PC-3 (cell line): Measurements from ENCODE around the gene HOXA6. TPM values are rescaled to one million over a fixed set of nuclear protein-coding genes. Genes with fewer than 3 reads are reported as not detected.

ENCODE experiments used
- ATAC-seq: fragments of 200-7000 bp; cut with Tn5 transposase; 2 replicates; pipeline ENCODE4 v1.9.1; 2020; ENCODE audit warnings: mild to moderate bottlenecking, moderate library complexity
- BruUV-seq: library from RNA; stranded (reverse); fragments of 400-500 nt; replicated peaks from 2 replicates; lab custom pipeline; 2021; lab: Mats Ljungman, UMichigan
- CTCF ChIA-PET: fragments of 300-600 bp; sonication (Branson Sonifier 250); formaldehyde crosslinking; loops from one replicate; lab custom pipeline; 2022; ENCODE audit warnings: antibody characterized with exemption; lab: Charles Lee
- POLR2A ChIA-PET: fragments of 300-600 bp; sonication (Branson Sonifier 250); formaldehyde crosslinking; loops from one replicate; lab custom pipeline; 2022; ENCODE audit warnings: antibody characterized with exemption; ENCODE audit not compliant: unreplicated experiment; lab: Charles Lee
- DNase-seq: peaks from one replicate; pipeline ENCODE4 v3.0.0-alpha.2; 2015
- H2AFZ ChIP-seq: fragments of 300-600 bp; sonication (generic); 2 replicates; pipeline ENCODE4 v1.6.0; 2016; ENCODE audit warnings: antibody characterized with exemption, low read length
- H3F3A ChIP-seq: fragments of 300-600 bp; sonication (generic); one replicate; pipeline ENCODE4 v1.6.0; 2017; ENCODE audit warnings: antibody characterized with exemption, low read length, control low read depth, mild to moderate bottlenecking; ENCODE audit not compliant: unreplicated experiment
- H3K27ac ChIP-seq: fragments of 300-600 bp; sonication (generic); 2 replicates; pipeline ENCODE4 v1.5.1; 2016; ENCODE audit warnings: mild to moderate bottlenecking, low read length
- H3K27me3 ChIP-seq: fragments of 300-600 bp; sonication (generic); 2 replicates; pipeline ENCODE4 v1.6.1; 2016; ENCODE audit warnings: low read length, mixed read lengths
- H3K36me3 ChIP-seq: fragments of 300-600 bp; sonication (generic); 2 replicates; pipeline ENCODE4 v1.6.1; 2016; ENCODE audit warnings: low read depth, mixed run types, low read length, mixed read lengths
- H3K4me1 ChIP-seq: fragments of 300-600 bp; sonication (generic); 2 replicates; pipeline ENCODE4 v1.5.1; 2016; ENCODE audit warnings: low read length; ENCODE audit not compliant: insufficient read depth
- H3K4me2 ChIP-seq: fragments of 300-600 bp; sonication (generic); 2 replicates; pipeline ENCODE4 v1.6.0; 2016; ENCODE audit warnings: low read length
- H3K4me3 ChIP-seq: fragments of 300-600 bp; sonication (generic); 2 replicates; pipeline ENCODE4 v1.5.1; 2016; ENCODE audit warnings: mild to moderate bottlenecking, low read length, mixed read lengths
- H3K79me2 ChIP-seq: fragments of 300-600 bp; sonication (generic); 2 replicates; pipeline ENCODE4 v1.6.1; 2017; ENCODE audit warnings: low read length, mixed read lengths
- H3K9ac ChIP-seq: fragments of 300-600 bp; sonication (generic); 2 replicates; pipeline ENCODE4 v1.6.0; 2016; ENCODE audit warnings: mild to moderate bottlenecking, low read length
- H3K9me2 ChIP-seq: fragments of 300-600 bp; sonication (generic); replicated peaks from 2 replicates; pipeline ENCODE4 v1.6.1; 2016; ENCODE audit warnings: mixed run types, low read length, mixed read lengths
- H3K9me3 ChIP-seq: fragments of 300-600 bp; sonication (generic); 2 replicates; pipeline ENCODE4 v1.6.1; 2016; ENCODE audit warnings: low read length, mixed read lengths
- H4K20me1 ChIP-seq: fragments of 300-600 bp; sonication (generic); 2 replicates; pipeline ENCODE4 v1.6.1; 2016; ENCODE audit warnings: low read length, mixed read lengths
- CTCF ChIP-seq: fragments of 300-600 bp; sonication (generic); conservative IDR thresholded peaks from 2 replicates; pipeline ENCODE4 v1.5.1; 2017; ENCODE audit warnings: antibody characterized with exemption, low read depth, mild to moderate bottlenecking, low read length
- EZH2 ChIP-seq: fragments of 300-600 bp; sonication (generic); IDR thresholded peaks from one replicate; pipeline ENCODE4 v1.6.1; 2017; ENCODE audit warnings: antibody characterized with exemption, mild to moderate bottlenecking, low read length; ENCODE audit not compliant: unreplicated experiment
- EZH2phosphoT487 ChIP-seq: fragments of 300-600 bp; sonication (generic); IDR thresholded peaks from 2 replicates; pipeline ENCODE4 v1.6.1; 2018; ENCODE audit warnings: mild to moderate bottlenecking, antibody characterized with exemption, low read length, borderline replicate concordance
- intact Hi-C: fragments of 100-400 bp; cut with micrococcal nuclease; formaldehyde crosslinking; loops from 2 replicates; pipeline ENCODE4 v1.9.0; 2023
- microRNA-seq: library from miRNA; unstranded; fragments of <30 nt; microRNA quantifications from one replicate; pipeline ENCODE4 v1.1.0, GENCODE V29; 2020; ENCODE audit not compliant: unreplicated experiment
- total RNA-seq: library from RNA; depleted of rRNA; stranded (reverse); fragments of >200 nt; gene quantifications from 2 replicates; pipeline ENCODE4 v1.2.3, GENCODE V29; 2014; rRNA removed

The HOXA6 gene
- total RNA-seq, 1 experiment from 2014 or later: 8.3 TPM

GRCh38 chr7:27095897-27096767 lies 51.4 kb downstream of the HOXA6 start, which contains the start of gene HOXA1:
Gene HOXA1, minus strand, starts transcription at chr7:27096000. Its CDS starts 88 bp downstream, at chr7:27095912.
- H4K20me1 ChIP-seq: no peaks in the 10 kb centered on the region
- H3K27me3 ChIP-seq: no peaks in the 10 kb centered on the region
- TF ChIP-seq EZH2: no peak
- TF ChIP-seq EZH2phosphoT487: no peak
- no peak for TF ChIP-seq CTCF
- H3K4me2 ChIP-seq: peak within 1 kb of the TSS; percentile 94
- peak within 1 kb of the TSS; percentile 88 for H3K27ac ChIP-seq
- peak; percentile 65 for ATAC-seq
- peaks cover 52% of the 10 kb centered on the region for H3K79me2 ChIP-seq
- peaks cover 35% of the 10 kb centered on the region for H3K4me1 ChIP-seq
- intact Hi-C loops: loop anchor here (2.0 kb wide), 1 partner anchor 49 kb away; no protein-coding TSS in a partner anchor
- H3F3A ChIP-seq: no peaks in the 10 kb centered on the region
- peak within 1 kb of the TSS; percentile 79 for H3K9ac ChIP-seq
- POLR2A ChIA-PET: interaction anchor here (0.5 to 1.3 kb wide), 8 partner anchors 14 to 421 kb away, joined by 3 to 11 read pairs (median 6); no protein-coding TSS in a partner anchor
- H3K36me3 ChIP-seq: peaks cover 14% of the 10 kb centered on the region; the same call in 1 of the 2 replicates
- no TSS peak for BruUV-seq
- peak within 1 kb of the TSS; percentile 70 for H2AFZ ChIP-seq
- peak; percentile 94 for DNase-seq
- H3K9me2 ChIP-seq: no peaks in the 10 kb centered on the region
- peak within 1 kb of the TSS; percentile 84 for H3K4me3 ChIP-seq
- CTCF ChIA-PET: interaction anchor here (0.7 kb wide), 1 partner anchor 53 kb away, joined by 3 read pairs; no protein-coding TSS in a partner anchor
- H3K9me3 ChIP-seq: no peaks in the 10 kb centered on the region

Small RNA genes within 50 kb of the gene (microRNA-seq; reads per million reads assigned to microRNA genes)
- 8,614 reads per million, percentile 95 among the genes with 10 or more reads in this experiment for gene MIR196B

Other genes starting within 250 kb of the HOXA6 start
- gene HOXA1, start 51.8 kb downstream of the HOXA6 start, total RNA-seq: 1.4 and 2.0 TPM in 2 replicates
- 0.07 and 1.8 TPM in 2 replicates for gene HOXA2, start 45.1 kb downstream of the HOXA6 start, total RNA-seq
- 2.3 and 5.1 TPM in 2 replicates for gene HOXA4, start 17.0 kb downstream of the HOXA6 start, total RNA-seq
- 7.0 and 7.5 TPM in 2 replicates for gene HOXA5, start 4.1 kb downstream of the HOXA6 start, total RNA-seq
- gene HOXA3, start 4.8 kb upstream of the HOXA6 start, total RNA-seq: 4.5 and 13.8 TPM in 2 replicates
- gene HOXA7, start 8.9 kb upstream of the HOXA6 start, total RNA-seq: 2.6 and 2.8 TPM in 2 replicates
- gene HOXA9, start 17.8 kb upstream of the HOXA6 start, total RNA-seq: 69.0 and 85.3 TPM in 2 replicates
- 36.0 and 46.1 TPM in 2 replicates for gene HOXA10, start 26.5 kb upstream of the HOXA6 start, total RNA-seq
- gene HOXA11, start 37.5 kb upstream of the HOXA6 start, total RNA-seq: 26.6 and 31.4 TPM in 2 replicates
- gene HOXA13, start 52.3 kb upstream of the HOXA6 start, total RNA-seq: 12.1 and 14.9 TPM in 2 replicates
- gene EVX1, start 95.0 kb upstream of the HOXA6 start, total RNA-seq: 0.33 and 0.35 TPM in 2 replicates